ENCODE results near the gene IMPDH1.

IMPDH1 gene

DNA sequence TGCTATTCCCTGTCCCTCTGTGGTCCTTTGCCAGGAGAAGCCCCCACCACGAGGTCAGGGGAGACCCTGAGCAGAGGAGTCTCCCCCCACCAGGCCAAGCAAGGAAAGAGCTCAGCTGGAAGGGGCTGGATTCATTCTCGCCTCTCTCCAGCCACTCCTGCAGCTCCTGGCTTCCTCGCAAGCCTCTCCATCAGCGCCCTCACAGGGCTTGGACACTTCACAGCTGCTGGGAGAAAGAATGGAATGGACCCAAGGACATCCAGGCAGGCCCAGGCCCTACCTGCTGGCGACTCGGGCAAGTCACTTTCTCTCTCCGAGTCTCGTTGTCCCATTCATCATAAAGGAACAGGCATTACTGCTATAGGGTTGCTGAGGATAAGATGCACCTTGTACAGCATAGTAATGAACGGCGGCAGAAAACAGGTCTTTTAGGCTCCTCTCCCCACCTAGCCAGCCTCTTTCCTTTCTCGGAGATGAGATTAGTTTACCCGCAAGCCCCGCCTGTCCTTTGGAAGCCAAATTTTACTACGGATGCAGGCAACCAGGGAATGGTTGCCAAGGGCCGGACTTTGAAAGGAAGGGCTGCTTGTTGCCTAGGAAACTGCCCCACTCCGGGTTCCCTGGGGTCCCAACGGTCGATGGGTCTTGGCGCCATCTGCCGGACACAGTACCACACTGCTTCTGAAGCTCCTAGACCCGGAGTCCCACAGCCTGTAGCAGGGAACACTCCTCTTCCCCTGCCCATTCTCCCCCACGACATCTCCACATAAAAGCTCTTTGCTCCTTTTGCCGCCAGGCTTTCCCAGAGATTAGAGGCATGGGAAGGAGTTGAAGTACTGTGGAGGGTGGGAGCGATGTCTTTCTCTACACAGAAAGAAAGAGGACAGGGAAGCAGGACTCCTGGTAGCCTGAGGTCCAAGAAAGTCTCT is 22.3 kb downstream of the IMPDH1 start:
- peak; percentile 68 for DNase-seq

DNA sequence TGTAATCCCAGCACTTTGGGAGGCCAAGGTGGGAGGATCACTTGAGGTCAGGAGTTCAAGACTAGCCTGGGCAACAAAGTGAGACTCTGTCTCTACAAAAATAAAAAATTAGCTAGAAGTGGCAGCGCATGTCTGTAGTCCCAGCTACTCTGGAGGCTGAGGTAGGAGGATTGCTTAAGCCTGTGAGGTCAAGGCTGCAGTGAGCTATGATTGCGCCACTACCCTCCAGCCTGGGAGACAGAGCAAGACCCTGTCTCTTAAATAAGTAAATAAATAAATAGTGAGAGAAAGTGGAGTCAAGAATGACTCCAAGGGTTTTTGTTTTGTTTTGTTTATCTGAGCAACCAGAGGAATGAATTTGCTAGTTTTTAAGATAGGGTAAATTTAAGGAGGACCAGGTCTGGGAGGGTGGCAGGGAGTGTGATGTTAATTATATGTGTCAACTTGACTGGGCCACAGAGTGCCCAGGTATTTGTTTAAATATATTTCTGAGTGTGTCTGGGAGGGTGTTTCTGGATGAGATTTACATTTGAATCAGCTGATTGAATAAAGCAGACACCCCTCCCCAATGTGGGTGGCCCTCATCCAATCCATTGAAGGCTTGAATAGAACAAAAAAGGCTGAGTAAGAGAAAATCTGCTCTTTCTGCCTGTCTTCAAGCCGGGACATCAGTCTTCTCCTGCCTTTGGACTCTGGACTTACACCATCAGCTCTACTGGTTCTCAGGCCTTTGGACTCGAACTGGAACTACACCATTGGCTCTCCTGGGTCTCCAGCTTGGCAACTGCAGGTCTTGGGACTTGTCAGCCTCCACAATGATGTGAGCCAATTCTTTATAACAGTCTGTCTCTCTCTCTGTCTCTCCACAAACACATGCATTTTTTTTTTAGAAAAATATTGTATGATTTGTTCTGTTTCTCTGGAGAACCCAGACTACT is 23.5 kb downstream of the IMPDH1 start:
- DNase-seq, result no peak

DNA sequence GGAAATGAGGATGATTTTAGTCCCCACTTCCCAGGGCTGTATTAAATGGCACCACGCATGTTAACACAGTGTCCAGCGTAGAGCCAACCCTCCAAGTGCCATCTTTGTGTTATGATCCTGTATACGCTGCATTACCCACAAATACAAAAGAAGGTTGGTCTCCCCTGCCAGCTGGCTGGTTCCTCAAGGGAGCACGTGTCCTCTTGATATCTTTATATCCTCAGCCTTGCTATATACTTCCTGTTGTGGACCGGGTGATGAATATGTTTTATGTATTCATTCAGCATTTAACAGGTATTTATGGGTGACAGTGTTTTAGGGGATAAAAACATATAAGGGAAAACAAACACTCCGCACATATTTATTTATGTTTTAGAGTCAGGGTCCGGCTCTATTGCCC is 25.1 kb downstream of the IMPDH1 start:
- no peak for DNase-seq

DNA sequence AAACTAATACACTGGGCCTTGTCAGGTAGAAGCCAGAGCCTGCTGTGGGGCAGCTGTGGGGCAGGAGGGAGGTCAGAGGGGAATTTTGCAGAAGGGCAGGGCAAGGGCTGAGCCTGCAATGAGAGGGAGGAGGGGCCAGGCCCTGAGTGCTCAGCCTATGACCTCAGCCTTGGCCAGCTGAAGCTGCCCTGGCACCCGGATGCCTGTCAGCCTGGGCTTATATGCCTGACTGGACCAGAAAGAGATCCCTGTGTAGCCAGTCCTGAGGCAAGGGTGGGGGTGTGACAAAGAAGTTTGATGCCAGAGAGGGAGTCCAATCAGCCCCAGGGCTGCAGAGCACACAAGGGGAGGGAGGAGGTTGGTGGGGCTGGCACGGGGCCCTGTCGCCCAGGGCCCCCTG is 26.0 kb downstream of the IMPDH1 start:
- DNase-seq, result no peak

DNA sequence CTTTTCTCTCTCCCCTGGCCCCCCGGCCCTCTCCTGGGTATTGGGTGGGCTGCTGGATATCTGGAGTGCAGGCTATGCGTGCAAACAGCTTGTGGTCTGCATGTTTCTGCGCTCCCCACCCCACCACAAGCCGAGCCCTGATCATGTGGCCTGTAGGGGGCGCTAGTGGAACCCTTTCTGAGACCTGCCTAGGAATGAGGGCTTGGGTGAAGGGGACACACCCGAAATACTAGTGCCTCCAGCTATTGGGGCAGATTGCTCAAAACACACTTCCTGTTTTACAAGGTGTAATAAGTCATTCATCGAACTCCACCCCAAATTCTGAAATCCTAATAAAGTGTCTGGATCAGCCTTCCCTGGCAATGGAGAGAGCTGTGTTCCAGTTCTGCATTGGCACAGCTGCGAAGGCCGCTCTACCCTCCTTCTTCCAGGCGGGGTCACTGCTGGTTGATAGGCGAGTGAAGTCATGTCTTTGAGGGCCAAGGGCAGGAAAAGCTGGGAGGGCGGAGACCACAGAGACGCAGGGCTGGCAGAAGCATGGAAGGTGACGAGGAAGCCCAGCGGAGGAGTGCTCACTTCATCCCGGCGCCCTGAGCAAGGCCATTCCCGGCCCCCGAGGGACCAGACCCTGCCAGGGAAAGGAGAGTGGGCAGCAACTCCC is 28.5 kb downstream of the IMPDH1 start:
- peak; percentile 55 for DNase-seq

DNA sequence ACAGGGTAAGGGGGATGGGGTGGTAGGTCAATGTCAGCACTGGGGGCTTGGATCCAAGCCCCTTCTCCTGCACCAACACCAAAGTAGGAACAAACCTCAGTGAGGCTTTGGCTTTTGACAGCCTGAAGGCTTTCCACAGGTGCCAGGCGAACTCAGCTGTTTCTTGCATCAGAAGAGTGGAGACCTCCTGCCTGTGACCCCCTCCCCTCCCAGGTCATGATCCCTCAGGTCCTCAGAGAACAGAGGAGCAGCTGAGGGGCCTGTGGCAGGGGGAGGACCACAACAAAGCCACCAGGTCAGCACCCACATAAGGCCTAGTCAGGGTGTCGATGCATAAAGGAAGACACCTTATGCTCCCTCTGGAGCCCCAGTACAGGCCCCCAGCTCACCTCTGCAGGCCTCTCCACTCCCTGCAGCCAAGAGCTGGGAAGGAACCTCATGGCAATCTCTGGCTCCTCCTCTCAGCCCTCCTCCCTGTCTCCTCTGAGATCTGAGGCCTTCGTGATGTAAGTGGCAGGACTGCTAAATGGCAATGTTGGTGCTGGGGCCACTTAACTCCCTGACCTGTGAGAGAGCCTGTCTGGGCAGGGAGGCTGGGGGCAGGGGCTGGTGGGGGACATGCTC is 29.2 kb downstream of the IMPDH1 start:
- DNase-seq, result no peak

DNA sequence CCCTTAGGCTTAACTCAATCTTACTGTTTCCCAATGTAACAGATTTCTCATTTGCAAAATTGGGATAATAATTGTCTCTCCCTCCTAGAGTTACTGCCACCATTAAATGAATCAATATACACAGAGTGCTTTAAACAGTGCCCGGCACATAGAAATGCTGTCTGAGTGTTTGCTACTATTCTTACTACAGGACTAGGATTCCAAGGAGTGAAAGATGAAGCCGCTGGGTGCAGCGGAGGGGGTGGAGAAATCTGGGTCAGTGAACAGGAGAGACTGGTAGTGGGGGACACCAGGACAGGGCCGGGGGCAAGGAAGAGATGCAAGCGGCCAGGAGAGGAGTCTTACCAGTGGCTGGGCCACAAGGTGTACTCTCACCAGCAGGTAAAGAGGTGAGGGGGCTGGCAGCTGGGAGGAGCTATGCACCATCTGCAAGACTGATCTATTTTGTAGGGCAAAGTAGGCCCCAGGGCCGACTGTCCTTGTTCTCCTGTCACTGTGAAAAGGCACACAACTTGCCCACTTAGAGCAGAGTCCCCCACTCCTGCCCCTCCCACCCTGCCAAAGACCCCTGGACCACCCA is 29.8 kb downstream of the IMPDH1 start:
- no peak for DNase-seq

DNA sequence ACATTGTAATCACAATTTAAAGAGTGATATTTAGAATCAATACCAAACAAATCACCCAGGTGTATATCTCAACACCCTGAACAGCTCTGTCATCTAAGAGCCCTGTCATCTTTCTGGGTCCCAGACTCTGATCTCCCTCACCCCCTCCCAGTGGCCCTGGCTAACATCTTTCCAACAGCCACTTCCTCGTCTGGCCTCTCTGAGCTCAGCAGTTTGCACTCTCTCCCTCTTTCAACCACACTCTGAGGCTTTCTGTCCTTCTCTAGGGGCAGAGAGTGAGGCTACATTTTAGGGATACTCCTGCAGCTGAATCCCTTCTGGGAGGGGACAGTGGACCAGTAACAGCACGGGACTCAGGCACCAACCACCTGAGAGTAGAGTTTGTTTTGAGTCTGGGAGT is 31.1 kb downstream of the IMPDH1 start:
- no peak for DNase-seq

DNA sequence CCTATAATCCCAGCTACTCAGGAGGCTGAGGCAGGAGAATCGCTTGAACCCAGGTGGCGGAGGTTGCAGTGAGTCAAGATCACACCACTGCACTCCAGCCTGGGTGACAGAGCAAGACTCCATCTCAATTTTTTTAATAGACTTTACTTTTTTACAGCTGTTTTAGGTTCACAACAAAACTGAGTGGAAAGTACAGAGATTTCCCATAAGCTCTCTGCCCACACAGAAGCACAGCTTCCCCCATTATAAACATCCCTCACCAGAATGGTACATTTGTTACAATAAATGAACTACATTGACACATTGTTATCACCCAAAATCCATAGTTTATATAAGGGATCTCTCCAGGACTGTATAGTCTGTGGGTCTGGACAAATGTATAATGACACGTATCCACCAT is 33.7 kb downstream of the IMPDH1 start:
- no peak for DNase-seq

DNA sequence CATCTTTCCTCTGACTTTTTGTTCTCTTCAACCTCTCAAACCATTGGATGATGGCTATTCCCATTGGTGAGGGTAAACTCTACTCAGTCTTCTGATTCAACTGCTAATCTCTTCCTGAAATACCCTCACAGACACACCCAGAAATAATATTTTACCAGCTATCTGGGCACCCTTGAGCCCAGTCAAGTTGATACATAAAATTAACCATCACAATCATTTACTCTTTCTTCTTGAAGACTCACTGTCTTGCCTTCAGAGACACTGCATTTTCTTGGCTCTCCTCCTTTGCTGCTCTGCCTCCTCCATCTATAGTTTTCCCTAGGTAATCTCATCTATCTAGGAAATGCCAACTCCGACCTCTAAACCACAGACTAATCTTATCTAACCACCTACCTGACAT is 35.7 kb downstream of the IMPDH1 start:
- DNase-seq, result no peak

DNA sequence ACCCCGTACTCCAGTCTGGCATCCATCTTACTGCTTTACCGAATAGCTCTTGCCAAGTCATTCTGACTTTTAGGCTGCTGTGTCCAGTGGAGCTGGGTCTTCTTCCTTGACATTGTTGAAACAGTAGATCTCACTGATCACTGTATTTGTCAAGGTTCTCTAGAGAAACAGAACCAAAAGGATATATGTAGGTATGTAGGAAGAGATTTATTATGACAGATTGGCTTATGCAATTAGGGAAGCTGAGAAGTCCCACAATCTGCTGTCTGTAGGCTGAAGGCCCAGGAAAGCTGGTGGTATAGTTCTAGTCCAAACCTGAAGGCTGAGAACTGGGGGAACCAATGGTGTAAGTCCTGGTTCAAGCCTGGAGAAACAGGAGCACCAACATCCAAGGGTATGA is 36.2 kb downstream of the IMPDH1 start:
- DNase-seq, result no peak

DNA sequence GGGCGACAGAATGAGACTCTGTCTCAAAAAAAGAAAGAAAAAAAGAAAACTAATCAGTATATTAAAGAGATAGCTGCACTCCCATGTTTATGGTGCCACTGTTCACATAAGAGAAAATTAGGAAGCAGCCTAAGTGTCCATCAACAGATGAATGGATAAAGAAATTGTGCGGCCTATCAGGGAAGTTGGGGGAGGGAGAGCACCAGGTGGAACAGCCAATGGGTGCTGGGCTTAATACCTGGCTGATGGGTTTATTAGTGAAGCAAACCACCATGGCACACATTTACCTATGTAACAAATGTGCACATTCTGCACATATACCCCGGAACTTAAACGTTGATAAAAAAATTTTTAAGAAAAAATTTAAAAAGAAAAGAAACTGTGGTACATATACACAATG is 39.3 kb downstream of the IMPDH1 start:
- no peak for DNase-seq

DNA sequence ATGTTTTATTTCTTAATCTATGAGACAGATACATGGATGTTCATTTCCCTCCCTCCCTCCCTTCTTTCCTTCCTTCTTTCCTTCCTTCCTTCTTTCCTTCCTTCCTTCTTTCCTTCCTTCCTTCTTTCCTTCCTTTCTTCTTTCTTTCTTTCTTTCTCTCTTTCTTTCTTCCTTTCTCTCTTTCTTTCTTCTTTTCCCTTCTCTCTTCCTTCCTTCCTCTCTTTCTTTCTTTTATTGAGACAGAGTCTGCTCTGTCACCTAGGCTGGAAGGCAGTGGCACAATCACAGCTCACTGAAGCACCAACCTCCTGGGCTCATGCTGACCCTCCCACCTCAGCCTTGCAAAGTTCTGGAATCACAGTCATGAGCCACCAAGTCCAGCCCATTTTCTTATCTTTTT is 42.8 kb downstream of the IMPDH1 start:
- DNase-seq, result no peak

DNA sequence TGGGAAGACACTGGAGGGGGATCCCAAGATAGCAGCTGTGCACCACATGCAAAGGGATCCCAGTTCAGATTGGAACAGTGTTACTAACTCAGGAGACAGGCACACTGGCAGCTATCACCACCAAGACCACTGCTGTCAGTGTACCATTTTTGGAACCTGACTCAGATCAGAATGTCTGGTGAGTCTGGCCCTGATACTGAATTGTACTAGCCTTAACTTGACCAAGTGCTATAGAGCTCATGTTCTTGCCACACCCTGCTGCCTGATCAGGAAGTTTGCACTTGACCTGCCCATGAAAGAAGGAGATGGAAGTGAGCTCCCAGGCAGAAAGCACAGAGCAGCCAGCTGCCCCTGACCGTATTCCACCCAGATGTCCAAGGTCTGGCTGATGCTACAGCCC is 43.5 kb downstream of the IMPDH1 start:
- DNase-seq, result no peak

DNA sequence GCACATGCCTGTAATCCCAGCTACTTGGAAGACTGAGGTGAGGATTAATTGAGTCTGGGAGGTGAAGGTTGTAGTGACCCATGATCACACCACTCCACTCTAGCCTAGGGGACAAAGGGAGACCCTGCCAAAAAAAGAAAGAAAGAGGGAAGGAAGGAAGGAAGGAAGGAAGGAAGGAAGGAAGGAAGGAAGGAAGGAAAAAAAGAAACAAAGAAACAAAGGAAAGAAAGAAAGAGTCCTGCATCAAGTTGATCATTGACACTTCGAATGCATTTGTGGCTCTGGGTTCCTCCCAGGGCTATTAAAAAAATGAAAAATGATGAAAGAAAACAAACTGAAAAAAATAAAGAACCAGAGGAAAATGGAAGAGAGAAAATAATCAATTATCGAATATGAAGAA is 44.4 kb downstream of the IMPDH1 start:
- no peak for DNase-seq

DNA sequence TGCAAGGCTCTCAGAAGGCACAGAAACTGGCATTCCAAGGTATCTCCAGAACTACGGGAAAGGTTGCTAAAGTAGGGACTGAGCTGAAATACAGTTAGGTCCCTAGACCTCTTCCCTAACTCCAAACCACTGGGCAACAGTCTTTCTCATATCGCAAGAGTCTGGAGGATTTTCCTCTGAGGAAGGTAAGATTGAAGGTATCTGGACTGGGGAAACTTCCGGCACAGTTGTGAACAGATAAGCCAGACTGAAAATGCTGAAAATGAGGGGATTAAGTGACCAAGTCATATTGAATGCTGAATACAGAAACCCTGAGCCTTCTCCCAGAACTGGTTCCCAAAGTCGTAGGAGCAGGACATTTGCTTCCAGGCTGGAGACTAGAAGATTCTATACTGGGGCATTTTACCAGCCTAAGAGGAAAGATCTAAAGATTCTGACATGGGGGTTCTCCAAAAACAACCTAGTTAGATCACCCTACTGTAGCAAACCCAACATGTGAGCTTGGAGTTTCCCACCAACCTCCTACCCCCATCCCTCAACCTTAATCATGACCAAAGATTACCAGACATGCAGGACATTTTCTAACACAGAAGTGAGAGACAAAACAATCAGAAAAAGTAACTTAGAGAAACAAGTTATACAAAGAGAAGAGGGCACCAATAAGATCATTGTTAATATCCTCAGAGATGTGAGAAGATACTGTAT is 45.5 kb downstream of the IMPDH1 start:
- DNase-seq, result no peak

DNA sequence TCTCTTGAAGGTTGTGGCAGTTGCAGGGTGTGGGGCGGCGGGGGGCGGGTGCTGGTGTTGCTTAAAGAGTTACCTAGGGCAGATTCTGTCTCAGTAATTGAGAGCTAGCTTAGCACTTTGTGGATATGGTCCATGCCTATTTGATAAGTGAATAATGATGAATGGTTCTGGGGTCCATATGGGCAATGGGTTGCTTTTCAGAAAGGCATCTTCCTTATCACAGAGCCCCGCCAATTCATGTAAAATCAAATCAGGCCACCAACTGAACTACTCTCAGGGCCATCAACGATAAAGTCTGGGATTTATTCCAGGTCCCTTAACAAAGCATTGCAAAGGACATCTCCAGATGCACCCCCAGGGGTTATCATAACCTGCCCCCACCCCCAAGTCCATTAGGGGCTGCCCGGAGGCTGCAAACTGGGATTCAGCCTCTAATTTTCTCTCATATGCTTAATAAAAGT is 46.5 kb downstream of the IMPDH1 start:
- DNase-seq, result no peak

DNA sequence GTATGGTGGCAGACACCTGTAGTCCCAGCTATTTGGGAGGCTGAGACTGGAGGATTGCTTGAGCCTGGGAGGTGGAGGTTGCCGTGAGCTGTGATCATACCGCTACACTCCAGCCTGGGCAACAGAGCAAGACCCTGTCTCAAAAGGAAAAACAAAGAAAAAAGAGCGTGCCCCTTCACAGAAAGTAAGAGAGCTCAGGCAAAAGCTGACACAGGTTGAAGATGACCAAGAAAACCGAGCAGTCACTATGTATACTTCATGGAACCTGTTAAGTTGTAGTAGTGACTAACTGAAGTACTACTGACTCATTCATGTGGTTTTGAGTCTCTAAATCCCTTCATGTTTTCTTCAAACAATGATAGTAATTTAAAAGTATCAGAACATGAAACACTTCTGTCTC is 47.1 kb downstream of the IMPDH1 start:
- no peak for DNase-seq

DNA sequence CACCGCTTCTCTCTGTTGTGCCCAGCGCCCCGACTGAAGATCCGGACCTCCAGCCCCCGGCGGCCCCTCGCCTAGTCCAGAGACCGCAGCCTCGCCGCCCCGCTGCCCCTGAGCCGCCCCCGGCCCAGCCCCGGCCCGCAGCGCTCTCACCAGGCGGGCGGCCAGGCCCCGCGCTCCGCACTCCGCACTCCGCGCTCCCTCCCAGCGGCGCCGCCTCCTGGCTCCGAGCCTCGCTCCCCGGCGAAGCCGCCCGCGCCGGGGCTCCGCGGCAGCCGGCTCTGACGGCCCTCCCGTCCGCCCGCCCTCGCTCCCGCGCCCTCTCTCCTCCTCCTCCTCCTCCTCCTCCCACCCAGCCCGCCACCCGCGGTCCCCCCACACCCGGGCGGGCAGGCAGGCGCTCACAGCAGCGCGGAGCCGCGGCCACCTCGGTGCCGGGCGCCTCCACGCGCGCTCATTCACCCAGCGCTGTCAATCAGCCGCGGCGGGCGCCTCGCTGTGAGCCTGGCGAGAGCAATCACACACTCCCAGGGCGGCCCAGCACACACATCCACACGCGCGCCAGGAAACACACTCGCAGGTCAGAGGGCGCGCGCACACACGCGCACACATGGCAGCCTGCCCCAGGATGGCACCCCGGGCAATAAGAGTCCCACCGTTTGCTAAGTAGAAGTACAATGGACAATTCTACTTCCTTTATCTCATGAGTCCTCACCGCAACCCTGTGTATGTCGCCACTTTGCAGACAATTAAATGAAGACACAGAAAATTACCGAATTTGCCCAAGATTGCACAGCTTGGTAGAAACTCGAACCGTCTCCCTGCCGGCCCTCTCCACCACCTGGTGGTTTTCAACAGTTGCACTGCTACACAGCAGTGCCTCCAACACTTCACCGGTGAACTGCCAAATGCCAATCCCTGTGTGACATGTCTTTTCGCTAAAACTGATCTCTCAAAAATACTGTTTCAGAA is 48.1 kb downstream of the IMPDH1 start, which contains the start of gene PRRT4:
Gene PRRT4 (minus strand): TSS at position 280 of the 969 bp plus-strand sequence.
- no peak for DNase-seq

DNA sequence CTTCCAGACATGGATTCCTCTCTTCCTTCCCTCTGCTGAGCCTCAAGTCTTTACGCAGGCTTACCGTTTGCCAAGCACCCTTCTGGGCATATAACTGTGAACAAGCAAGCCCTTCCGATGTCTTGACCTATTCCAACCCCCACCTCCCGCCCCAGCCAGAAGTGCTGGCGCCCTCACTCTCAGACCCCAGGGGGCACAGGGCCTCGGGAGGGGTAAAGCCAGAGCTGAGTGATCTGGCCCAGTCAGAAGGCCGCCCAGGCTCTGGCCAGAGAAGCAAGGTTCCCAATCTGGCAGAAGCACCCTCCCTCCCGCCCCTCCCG is 49.5 kb downstream of the IMPDH1 start:
- no peak for DNase-seq

DNA sequence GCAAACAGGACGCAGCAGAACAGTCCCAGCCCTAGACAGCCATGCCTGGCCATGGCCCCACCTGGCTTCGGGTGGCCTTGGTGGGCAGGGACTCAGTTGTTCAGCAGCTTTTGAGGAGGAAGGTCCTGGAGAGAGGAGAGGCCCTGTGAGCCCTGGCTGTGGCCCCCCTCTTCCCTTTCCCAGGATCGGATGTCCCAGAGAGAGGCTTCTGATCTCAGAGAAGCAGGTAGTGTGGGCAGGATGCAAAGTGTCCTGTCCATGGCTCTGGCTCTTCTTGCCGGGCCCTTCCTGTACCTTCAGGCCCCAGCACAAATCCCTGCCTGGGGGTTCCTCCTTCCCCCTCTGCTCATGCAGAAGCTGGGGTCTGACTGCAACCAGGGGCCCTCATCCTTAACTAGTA is 49.8 kb downstream of the IMPDH1 start:
- no peak for DNase-seq
